Measurements from ENCODE around the gene CRACDL.

CRACDL gene

GRCh38 chr2:98778151-98778550, 157.9 kb downstream of the CRACDL start:
- TF ChIP-seq TAF1 (IDR thresholded peaks at IDR 0.05; ENCODE audit: borderline replicate concordance, insufficient read depth, low read length) (no peak), POLR2AphosphoS5 (IDR thresholded peaks at IDR 0.05; ENCODE audit: low read depth, low read length) (no peak), SIN3A (IDR thresholded peaks at IDR 0.05; ENCODE audit: borderline replicate concordance, insufficient read depth, low read length) (no peak), FOXP2 (optimal IDR thresholded peaks at IDR 0.05; ENCODE audit: borderline replicate concordance, extremely low read depth, extremely low read length, insufficient read depth) (no peak)
- TF ChIP-seq, protein P1, sequence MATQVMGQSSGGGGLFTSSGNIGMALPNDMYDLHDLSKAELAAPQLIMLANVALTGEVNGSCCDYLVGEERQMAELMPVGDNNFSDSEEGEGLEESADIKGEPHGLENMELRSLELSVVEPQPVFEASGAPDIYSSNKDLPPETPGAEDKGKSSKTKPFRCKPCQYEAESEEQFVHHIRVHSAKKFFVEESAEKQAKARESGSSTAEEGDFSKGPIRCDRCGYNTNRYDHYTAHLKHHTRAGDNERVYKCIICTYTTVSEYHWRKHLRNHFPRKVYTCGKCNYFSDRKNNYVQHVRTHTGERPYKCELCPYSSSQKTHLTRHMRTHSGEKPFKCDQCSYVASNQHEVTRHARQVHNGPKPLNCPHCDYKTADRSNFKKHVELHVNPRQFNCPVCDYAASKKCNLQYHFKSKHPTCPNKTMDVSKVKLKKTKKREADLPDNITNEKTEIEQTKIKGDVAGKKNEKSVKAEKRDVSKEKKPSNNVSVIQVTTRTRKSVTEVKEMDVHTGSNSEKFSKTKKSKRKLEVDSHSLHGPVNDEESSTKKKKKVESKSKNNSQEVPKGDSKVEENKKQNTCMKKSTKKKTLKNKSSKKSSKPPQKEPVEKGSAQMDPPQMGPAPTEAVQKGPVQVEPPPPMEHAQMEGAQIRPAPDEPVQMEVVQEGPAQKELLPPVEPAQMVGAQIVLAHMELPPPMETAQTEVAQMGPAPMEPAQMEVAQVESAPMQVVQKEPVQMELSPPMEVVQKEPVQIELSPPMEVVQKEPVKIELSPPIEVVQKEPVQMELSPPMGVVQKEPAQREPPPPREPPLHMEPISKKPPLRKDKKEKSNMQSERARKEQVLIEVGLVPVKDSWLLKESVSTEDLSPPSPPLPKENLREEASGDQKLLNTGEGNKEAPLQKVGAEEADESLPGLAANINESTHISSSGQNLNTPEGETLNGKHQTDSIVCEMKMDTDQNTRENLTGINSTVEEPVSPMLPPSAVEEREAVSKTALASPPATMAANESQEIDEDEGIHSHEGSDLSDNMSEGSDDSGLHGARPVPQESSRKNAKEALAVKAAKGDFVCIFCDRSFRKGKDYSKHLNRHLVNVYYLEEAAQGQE (IDR thresholded peaks at IDR 0.05; ENCODE audit: insufficient read depth in 1 of 2, low read depth in 2 of 2, low read length in 2 of 2): no peak

- TF ChIP-seq SIN3A (IDR thresholded peaks at IDR 0.05; ENCODE audit: borderline replicate concordance, insufficient read depth, low read length) (no peak), TAF1 (IDR thresholded peaks at IDR 0.05; ENCODE audit: borderline replicate concordance, insufficient read depth, low read length) (no peak), POLR2AphosphoS5 (IDR thresholded peaks at IDR 0.05; ENCODE audit: low read depth, low read length) (no peak), FOXP2 (optimal IDR thresholded peaks at IDR 0.05; ENCODE audit: borderline replicate concordance, extremely low read depth, extremely low read length, insufficient read depth) (no peak)
- TF ChIP-seq, protein P1 (IDR thresholded peaks at IDR 0.05; ENCODE audit: insufficient read depth in 1 of 2, low read depth in 2 of 2, low read length in 2 of 2): no peak
Measured at GRCh38 chr2:98777710-98778109, 158.3 kb downstream of the CRACDL start.

GRCh38 chr2:98777076-98777475, 158.9 kb downstream of the CRACDL start:
- TF ChIP-seq TAF1 (IDR thresholded peaks at IDR 0.05; ENCODE audit: borderline replicate concordance, insufficient read depth, low read length) (no peak), SIN3A (IDR thresholded peaks at IDR 0.05; ENCODE audit: borderline replicate concordance, insufficient read depth, low read length) (no peak), POLR2AphosphoS5 (IDR thresholded peaks at IDR 0.05; ENCODE audit: low read depth, low read length) (no peak), FOXP2 (optimal IDR thresholded peaks at IDR 0.05; ENCODE audit: borderline replicate concordance, extremely low read depth, extremely low read length, insufficient read depth) (no peak)
- TF ChIP-seq, protein P1 (IDR thresholded peaks at IDR 0.05; ENCODE audit: insufficient read depth in 1 of 2, low read depth in 2 of 2, low read length in 2 of 2): no peak

DNA sequence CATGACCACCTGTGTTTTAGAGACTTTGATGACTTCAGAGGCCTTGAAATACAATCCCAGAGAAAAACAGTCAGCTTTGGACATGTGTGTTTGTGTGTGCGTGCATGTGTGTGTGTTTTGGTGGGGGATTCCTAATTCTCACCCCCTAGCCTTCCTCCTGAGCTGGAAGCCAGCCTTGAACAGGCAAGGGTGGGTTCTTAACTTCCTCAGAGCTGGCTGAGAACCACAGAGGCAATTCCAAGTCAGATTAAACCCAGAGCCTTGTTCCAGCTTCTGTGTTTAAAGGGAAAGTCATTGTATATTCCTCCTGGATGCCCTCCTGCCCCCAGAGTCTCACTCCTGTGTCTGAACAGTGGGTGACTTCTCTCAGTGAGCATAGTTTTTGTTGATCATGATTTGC, 159.9 kb downstream of the CRACDL start:
- TF ChIP-seq SIN3A (IDR thresholded peaks at IDR 0.05; ENCODE audit: borderline replicate concordance, insufficient read depth, low read length) (no peak), TAF1 (IDR thresholded peaks at IDR 0.05; ENCODE audit: borderline replicate concordance, insufficient read depth, low read length) (no peak), FOXP2 (optimal IDR thresholded peaks at IDR 0.05; ENCODE audit: borderline replicate concordance, extremely low read depth, extremely low read length, insufficient read depth) (no peak), POLR2AphosphoS5 (IDR thresholded peaks at IDR 0.05; ENCODE audit: low read depth, low read length) (no peak)
- TF ChIP-seq, protein P1 (IDR thresholded peaks at IDR 0.05; ENCODE audit: insufficient read depth in 1 of 2, low read depth in 2 of 2, low read length in 2 of 2): no peak
